Activated CD8-positive, alpha-beta memory T cell treated with anti-CD3 and anti-CD28 coated beads for 4 hours (primary cell): ENCODE measurements around the gene ZSCAN5B.
"Not testable (repeated sequence)": the region's sequence is repeated elsewhere in the genome, so short reads cannot be mapped to it uniquely, and the experiment has no call there.

ENCODE experiments used
- DNase-seq, 2 donors: peaks; one replicate each; pipeline ENCODE4 v3.0.0-alpha.2; 2020; ENCODE audit warnings: low read depth in 2 of 2

The ZSCAN5B gene

GRCh38 chr19:56176310-56176709 is 21.3 kb downstream of the ZSCAN5B start:
- not testable (repeated sequence) for DNase-seq

DNA sequence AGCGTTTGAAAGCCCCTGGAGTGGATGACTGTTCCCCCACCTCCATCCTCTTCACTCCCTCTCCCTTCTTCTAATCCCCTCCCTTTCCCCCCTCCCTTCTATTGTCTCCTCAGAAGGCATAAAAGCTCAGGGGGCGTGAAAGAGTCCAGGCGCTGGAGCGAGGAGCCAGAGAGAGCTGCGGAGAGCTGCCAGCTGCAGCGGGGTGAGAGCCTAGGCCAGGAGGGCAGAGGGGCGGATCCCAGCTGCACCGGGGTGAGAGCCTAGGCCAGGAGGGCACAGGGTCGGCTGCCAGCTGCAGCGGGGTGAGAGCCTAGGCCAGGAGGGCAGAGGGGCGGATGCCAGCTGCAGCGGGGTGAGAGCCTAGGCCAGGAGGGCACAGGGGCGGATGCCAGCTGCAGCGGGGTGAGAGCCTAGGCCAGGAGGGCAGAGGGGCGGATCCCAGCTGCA is 21.7 kb downstream of the ZSCAN5B start, which contains the start of gene GALP:
GALP (plus strand) TSS at position 148 of the 447 bp plus-strand sequence. CDS start 1,101 bp downstream, outside the sequence.
- not testable (repeated sequence) for DNase-seq

GRCh38 chr19:56174550-56174949 is 23.0 kb downstream of the ZSCAN5B start:
- DNase-seq, result no peak

DNA sequence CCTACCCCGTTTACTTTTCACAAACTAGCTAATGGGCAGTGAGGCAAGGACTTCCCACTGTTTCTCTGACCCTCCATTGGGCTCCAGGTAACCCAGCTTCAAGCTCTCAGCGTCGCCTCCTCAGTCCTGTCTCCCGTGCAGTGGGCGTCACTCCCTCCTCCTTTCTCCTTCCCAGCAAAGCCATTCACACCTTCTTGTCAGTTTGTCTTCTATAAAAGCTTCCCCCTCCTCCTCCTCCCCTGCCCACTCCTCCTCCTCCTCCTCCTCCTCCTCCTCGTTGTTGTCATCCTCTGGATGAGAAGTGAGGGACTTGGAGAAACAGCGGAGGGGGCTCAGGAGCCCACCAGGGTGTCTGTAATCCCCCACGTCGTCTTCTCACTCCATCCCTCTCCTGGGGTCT is 23.5 kb downstream of the ZSCAN5B start:
- no peak for DNase-seq

DNA sequence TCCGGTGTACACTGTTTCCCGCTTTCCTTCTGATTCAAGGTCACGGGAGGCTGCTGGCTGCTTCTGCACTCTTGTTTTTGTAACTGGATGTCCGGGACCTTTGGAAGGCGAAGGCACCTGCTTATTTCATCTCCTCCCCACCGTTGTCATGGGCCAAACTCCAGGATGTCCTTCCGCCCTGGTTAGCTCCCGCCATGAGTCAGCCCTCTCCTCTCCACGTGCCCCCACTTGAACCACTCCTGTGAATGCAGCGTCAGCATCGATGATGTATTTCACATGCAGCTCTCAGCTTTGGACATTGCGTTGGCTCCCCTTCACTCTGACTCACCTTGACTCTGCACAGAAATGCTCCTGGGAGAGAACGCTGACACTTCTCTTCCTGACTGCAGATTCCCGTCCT is 27.3 kb downstream of the ZSCAN5B start:
- no peak for DNase-seq

- no peak for DNase-seq
Measured at GRCh38 chr19:56167064-56167578, 30.5 kb downstream of the ZSCAN5B start.

- no peak for DNase-seq
Measured at GRCh38 chr19:56163097-56163496, 34.5 kb downstream of the ZSCAN5B start.

GRCh38 chr19:56162258-56162657 is 35.3 kb downstream of the ZSCAN5B start:
- DNase-seq, result no peak

GRCh38 chr19:56161534-56161933 is 36.0 kb downstream of the ZSCAN5B start:
- no peak for DNase-seq

DNA sequence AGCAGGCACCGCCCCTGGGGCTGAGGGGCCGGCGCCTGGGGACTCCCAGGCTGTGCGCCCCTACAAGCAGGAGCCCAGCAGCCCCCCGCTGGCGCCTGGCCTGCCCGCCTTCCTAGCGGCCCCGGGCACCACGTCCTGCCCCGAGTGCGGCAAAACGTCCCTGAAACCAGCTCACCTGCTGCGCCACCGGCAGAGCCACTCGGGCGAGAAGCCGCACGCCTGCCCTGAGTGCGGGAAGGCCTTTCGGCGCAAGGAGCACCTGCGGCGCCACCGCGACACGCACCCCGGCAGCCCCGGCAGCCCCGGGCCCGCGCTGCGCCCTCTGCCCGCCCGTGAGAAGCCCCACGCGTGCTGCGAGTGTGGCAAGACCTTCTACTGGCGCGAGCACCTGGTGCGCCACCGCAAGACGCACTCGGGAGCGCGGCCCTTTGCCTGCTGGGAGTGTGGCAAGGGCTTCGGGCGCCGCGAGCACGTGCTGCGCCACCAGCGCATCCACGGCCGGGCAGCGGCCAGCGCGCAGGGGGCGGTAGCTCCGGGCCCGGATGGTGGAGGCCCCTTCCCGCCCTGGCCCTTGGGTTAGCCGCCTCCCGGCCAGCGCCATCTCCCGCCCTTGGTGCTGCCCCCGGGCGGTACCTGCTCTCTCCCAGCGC is 37.8 kb downstream of the ZSCAN5B start:
- no peak for DNase-seq

- DNase-seq, result no peak
Measured at GRCh38 chr19:56159009-56159559, 38.5 kb downstream of the ZSCAN5B start.

DNA sequence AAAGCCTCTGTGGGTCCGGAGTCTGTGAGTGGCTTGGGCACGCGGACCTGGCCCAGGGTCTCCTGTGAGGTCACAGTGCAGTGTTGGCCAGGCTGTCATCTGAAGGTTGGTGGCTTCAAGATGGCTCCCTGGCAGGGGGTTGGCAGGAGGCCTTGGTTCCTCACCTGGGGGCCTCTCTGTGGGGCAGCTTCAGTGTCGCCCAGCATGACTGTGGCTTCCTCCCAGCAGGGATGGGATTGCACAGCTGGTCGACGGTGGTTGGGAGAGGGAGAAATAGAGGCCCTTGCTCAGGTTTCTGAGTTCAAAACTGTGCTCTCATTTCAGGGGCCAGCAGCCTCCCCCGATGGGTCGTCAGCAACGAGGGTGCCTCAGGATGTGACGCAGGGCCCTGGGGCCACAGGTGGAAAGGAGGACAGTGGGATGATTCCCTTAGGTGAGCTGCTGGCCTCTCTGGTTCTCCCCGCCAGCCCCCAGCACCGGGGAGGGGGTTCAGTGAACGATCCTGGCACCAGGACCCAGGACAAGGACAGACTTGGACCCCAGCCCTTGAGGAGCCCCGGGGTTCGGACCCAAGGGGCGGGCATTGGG is 39.3 kb downstream of the ZSCAN5B start:
- DNase-seq, result no peak

DNA sequence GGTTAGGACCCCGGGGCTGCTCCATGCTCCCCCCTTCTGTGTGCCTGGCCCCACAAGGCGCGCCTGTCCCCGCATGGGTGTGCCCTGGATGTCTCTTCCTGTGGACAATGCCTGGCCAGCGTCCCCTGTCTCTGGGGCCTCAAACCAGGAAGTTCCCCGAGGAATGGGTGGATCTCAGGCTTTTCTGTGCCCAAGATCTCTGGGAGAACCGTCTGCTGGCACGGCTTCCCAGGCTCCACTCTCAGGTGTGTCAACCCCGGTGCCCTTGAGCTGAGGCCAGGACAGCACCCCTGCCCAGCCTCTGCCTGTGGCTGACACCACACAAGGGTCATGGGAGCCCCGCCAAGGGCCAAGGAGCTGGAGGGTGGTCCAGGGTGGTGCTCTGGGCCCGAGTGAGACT is 40.8 kb downstream of the ZSCAN5B start:
- DNase-seq, result no peak

DNA sequence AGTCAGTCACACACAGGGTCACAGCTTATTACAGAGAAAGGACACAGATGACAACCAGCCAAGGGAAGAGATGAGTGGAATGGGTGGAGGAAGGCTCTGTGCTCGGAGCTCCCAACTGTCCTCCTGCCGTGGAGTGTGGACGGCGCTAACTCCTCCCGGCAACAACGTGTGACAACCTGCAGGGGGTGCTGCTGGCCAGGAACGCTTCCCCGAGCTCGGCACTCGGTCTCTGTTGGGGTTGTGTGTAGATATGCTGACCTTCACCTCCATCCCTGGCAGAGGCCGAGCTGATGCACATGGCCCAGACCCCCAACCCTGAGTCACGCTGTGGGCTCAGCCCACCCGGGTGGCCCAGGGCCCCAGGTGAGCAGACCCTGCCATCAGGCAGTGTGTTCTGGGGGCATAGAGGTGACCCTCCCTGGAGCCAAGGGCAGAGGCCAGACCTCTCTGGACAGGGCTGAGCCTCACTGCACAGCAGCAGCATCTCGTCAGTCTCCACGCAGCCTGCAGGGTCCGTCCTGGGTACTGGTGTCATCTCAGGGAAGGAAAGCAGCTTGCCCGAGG is 42.4 kb downstream of the ZSCAN5B start:
- no peak for DNase-seq

DNA sequence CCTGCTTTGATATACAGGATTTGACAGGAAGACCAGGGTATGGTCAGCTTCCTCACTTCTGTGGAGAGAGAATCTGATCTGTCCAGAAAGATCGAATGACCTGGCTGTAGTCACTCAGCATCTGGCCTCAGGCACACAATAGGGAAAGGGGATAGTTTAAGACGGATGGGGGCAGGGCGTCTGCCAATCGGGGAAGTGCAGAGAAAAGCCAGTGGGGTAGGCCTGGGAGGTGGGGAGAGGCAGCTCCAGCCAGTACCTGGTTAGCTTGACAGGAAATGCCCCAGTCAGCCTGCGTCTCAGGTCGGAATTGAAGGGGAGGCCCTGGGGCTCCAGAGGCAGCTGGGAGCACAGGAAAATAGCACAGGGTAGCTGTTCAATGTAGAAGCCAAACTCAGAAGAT is 44.1 kb downstream of the ZSCAN5B start:
- DNase-seq, result no peak

DNA sequence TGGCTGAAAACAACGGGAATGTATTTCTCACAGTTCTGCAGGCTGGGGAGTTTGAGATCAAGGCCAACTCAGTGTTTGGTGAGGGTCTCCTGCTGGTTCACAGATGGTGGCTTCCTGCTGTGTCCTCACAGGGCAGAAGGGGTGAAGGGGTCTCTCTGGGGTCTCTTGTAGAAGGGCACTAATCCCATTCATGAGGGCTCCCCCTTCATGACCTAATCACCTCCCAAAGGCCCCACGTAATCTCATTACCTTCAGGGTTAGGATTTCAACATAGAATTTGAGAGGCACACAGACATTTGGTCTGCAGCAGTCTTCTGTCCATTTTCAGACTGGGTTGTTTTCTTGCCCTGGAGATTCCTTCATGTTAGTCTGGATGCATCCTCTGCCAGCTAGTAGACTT is 44.9 kb downstream of the ZSCAN5B start:
- DNase-seq, result no peak

DNA sequence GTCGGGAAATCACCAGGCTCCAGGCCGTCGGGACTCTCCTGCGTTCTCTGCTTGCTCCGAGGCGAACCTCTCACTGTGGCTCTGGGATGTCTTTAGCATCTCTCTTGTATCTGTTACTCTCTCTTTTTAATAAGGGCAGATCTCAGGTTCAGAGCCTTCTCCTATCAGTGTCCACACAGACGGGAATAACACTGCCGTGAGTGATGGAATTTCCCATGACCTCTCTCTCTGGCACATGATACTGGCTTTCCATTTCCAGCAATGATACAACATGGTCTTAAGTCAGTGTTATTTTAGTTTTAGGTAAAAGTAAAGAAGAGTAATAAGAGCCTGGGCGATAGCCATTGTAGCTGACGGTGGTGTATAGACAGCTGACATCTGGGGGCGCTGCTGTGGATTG is 47.2 kb downstream of the ZSCAN5B start:
- no peak for DNase-seq

- no peak for DNase-seq
Measured at GRCh38 chr19:56149656-56150038, 47.9 kb downstream of the ZSCAN5B start.

- DNase-seq, result not testable (repeated sequence)
Measured at GRCh38 chr19:56148955-56149655, 48.5 kb downstream of the ZSCAN5B start.

DNA sequence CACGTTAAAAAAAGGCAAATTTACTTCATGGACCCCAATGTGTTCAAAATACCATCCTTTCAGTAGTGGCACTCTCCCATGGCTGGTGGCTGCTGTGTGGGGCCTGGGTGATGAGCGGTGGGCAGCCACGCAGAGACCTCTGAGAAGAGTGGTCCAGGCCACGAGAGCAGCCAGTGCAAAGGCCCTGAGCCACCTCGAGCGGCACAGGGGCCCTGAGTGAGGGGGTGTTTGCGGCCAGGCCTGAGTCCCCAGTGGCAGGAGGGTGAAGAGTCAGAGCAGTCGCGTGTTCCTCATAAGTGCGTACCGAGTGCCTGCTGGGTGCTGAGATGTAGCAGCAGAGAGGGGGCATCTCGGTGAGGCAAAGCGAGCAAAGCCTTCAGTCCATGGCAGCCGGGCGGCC is 49.5 kb downstream of the ZSCAN5B start:
- DNase-seq, result no peak

GRCh38 chr19:56147307-56147706 is 50.3 kb downstream of the ZSCAN5B start:
- no peak for DNase-seq

DNA sequence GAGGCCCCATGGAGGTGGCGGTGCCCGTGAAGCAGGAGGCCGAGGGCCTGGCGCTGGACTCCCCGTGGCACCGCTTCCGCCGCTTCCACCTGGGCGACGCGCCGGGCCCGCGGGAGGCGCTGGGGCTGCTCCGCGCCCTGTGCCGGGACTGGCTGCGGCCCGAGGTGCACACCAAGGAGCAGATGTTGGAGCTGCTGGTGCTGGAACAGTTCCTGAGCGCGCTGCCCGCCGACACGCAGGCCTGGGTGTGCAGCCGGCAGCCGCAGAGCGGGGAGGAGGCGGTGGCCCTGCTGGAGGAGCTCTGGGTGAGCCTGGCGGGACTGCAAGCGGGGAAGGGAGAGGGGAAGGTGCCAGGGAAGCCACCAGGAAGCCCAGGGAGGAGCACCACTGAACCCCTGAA is 50.7 kb downstream of the ZSCAN5B start:
- DNase-seq, result no peak
